ENCODE results near the gene ZNF770. TPM values are rescaled to one million over a fixed set of nuclear protein-coding genes. Genes with fewer than 3 reads are reported as not detected.
A peak's percentile ranks its signal among the peaks of the same experiment; 100 is the strongest.
"Not testable (repeated sequence)": the region's sequence is repeated elsewhere in the genome, so short reads cannot be mapped to it uniquely, and the experiment has no call there.

Gene ZNF770
- total RNA-seq, 2 donors from 2014 or later = 52.3 to 86.1 TPM

- no peak overlapping the region for H3K27ac Mint-ChIP-seq
Observed at GRCh38 chr15:34973512-34973911, 14.6 kb downstream of the ZNF770 start.

DNA sequence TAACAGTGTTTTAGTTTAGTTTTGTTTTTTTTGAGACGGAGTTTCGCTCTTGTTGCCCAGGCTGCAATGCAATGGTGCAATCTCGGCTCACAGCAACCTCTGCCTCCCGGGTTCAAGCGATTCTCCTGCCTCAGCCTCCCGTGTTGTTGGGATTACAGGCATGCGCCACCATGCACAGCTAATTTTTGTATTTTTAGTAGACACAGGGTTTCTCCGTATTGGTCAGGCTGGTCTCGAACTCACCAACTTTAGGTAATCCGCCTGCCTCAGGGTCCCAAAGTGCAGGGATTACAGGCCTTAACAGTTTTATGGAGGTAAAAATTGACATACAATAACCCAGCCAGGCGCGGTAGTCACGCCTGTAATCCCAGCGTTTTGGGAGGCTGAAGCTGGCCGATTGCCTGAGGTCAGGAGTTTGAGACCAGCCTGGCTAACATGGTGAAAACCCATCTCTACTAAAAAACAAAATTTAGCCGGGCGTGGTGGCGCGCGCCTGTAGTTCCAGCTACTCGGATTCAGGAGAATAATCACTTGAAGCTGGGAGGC lies 17.9 kb downstream of the ZNF770 start:
- not testable (repeated sequence) for H3K4me1 ChIP-seq (ENCODE audit: control insufficient read depth, insufficient read depth, low read length); H3K27ac ChIP-seq (ENCODE audit: low read depth, low read length)

More at GRCh38 chr15:34973512-34973911, 14.6 kb downstream of the ZNF770 start:
- H3K27me3 Mint-ChIP-seq (ENCODE audit: insufficient read depth) = no peaks in the 10 kb centered on the region
- peaks cover 23% of the 10 kb centered on the region for H3K4me1 Mint-ChIP-seq
- no peak overlapping the region for H3K9ac ChIP-seq (ENCODE audit: extremely low read depth, low read length, poor library complexity, severe bottlenecking)
- peaks cover 12% of the 10 kb centered on the region for H3K36me3 ChIP-seq (ENCODE audit: control insufficient read depth, insufficient read depth, low read length)
- no peak for DNase-seq
- no peak overlapping the region for H3K27ac ChIP-seq (ENCODE audit: low read depth, low read length)
- no peaks in the 10 kb centered on the region for H3K9me3 Mint-ChIP-seq
- peaks cover 5% of the 10 kb centered on the region for H3K36me3 Mint-ChIP-seq (ENCODE audit: low read depth)
- 95 to 100% methylated on average over 2 of the region's 2 CpGs for WGBS, 2 experiments (ENCODE audit: insufficient coverage in 1 of 2, insufficient read length in 1 of 2)
- H3K9me3 ChIP-seq (ENCODE audit: control insufficient read depth, low read length) = no peaks in the 10 kb centered on the region
- no peak overlapping the region for H3K4me3 Mint-ChIP-seq
- no peaks in the 10 kb centered on the region for H3K27me3 ChIP-seq (ENCODE audit: control insufficient read depth, insufficient read depth, low read length, poor library complexity, severe bottlenecking)
- H3K4me1 ChIP-seq (ENCODE audit: control insufficient read depth, insufficient read depth, low read length) = peaks cover 3% of the 10 kb centered on the region
- TF ChIP-seq CTCF (conservative IDR thresholded peaks at IDR 0.05) = no peak
- no peak overlapping the region for H3K4me3 ChIP-seq (ENCODE audit: low read length)

GRCh38 chr15:34969340-34970097 lies 18.6 kb downstream of the ZNF770 start, which contains the start of gene AQR:
Gene AQR (minus strand): TSS chr15:34969742. CDS start chr15:34969613, 129 bp downstream.
- Mint-ChIP-seq H3K4me1 (peaks cover 19% of the 10 kb centered on the region), H3K27me3 (ENCODE audit: insufficient read depth) (no peaks in the 10 kb centered on the region), H3K9me3 (no peaks in the 10 kb centered on the region), H3K27ac (peak within 1 kb of the TSS; percentile 99), H3K36me3 (ENCODE audit: low read depth) (peaks cover 13% of the 10 kb centered on the region), H3K4me3 (peak within 1 kb of the TSS; percentile 99)
- Histone ChIP-seq H3K9ac (ENCODE audit: extremely low read depth, low read length, poor library complexity, severe bottlenecking) (peak within 1 kb of the TSS; percentile 86), H3K4me3 (ENCODE audit: low read length) (peak within 1 kb of the TSS; percentile 97), H3K4me1 (ENCODE audit: control insufficient read depth, insufficient read depth, low read length) (no peaks in the 10 kb centered on the region), H3K36me3 (ENCODE audit: control insufficient read depth, insufficient read depth, low read length) (peaks cover 15% of the 10 kb centered on the region), H3K9me3 (ENCODE audit: control insufficient read depth, low read length) (no peaks in the 10 kb centered on the region), H3K27ac (ENCODE audit: low read depth, low read length) (peak within 1 kb of the TSS; percentile 30), H3K27me3 (ENCODE audit: control insufficient read depth, insufficient read depth, low read length, poor library complexity, severe bottlenecking) (no peaks in the 10 kb centered on the region)
- 0% methylated on average over 8 to 41 of the region's 44 CpGs for WGBS, 2 experiments (ENCODE audit: insufficient coverage in 1 of 2, insufficient read length in 1 of 2)
- peak; percentile 76 for TF ChIP-seq CTCF (conservative IDR thresholded peaks at IDR 0.05)
- DNase-seq = peak; percentile 98

More for the DNA sequence above, 17.9 kb downstream of the ZNF770 start:
- H3K9me3 ChIP-seq (ENCODE audit: control insufficient read depth, low read length); H3K27me3 ChIP-seq (ENCODE audit: control insufficient read depth, insufficient read depth, low read length, poor library complexity, severe bottlenecking); H3K27me3 Mint-ChIP-seq (ENCODE audit: insufficient read depth); DNase-seq; H3K9ac ChIP-seq (ENCODE audit: extremely low read depth, low read length, poor library complexity, severe bottlenecking); H3K9me3 Mint-ChIP-seq: not testable (repeated sequence)
- Histone ChIP-seq H3K4me3 (ENCODE audit: low read length) (peak overlapping the region; percentile 97), H3K36me3 (ENCODE audit: control insufficient read depth, insufficient read depth, low read length) (peaks cover 15% of the 10 kb centered on the region)
- WGBS, 2 experiments (ENCODE audit: insufficient coverage in 1 of 2, insufficient read length in 1 of 2) = 76 to 80% methylated on average over 21 of the region's 21 CpGs
- Mint-ChIP-seq H3K27ac (peak overlapping the region; percentile 99), H3K36me3 (ENCODE audit: low read depth) (peaks cover 13% of the 10 kb centered on the region), H3K4me1 (peaks cover 17% of the 10 kb centered on the region), H3K4me3 (peak overlapping the region; percentile 99)

All from endodermal cell (in vitro differentiated cells).